ENCODE data around the gene NKX2-3. TPM values are rescaled to one million over a fixed set of nuclear protein-coding genes. Genes with fewer than 3 reads are reported as not detected.

Gene NKX2-3
- total RNA-seq, 2 experiments from 2014 or later: not detected

DNA sequence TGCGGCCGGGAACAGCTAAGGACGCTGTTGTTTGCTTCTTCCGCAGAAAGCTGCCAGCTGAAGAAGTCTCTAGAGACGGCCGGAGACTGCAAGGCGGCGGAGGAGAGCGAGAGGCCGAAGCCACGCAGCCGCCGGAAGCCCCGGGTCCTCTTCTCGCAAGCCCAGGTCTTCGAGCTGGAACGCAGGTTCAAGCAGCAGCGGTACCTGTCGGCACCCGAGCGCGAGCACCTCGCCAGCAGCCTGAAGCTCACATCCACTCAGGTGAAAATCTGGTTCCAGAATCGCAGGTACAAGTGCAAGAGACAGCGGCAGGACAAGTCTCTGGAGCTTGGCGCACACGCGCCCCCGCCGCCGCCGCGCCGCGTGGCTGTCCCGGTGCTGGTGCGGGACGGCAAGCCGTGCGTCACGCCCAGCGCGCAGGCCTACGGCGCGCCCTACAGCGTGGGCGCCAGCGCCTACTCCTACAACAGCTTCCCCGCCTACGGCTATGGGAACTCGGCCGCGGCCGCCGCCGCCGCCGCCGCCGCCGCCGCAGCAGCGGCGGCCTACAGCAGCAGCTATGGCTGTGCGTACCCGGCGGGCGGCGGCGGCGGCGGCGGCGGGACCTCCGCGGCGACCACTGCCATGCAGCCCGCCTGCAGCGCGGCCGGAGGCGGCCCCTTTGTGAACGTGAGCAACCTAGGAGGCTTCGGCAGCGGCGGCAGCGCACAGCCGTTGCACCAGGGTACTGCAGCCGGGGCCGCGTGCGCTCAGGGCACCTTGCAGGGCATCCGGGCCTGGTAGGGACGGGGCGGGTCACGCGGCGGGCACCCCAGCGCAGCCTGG lies 2.4 kb downstream of the NKX2-3 start:
- H3K36me3 ChIP-seq (ENCODE audit: insufficient read depth, low read length): no peaks in the 10 kb centered on the region
- DNase-seq (ENCODE audit: low spot score): no peak
- H3K9me2 ChIP-seq (ENCODE audit: insufficient read depth, low read length): no peaks in the 10 kb centered on the region
- no peaks in the 10 kb centered on the region for H3K4me1 ChIP-seq (ENCODE audit: insufficient read depth, low read length, poor library complexity, severe bottlenecking)
- no peak overlapping the region for H3K27ac ChIP-seq (ENCODE audit: low read depth, low read length, poor library complexity, severe bottlenecking)
- H3K9me3 ChIP-seq (ENCODE audit: low read length): no peaks in the 10 kb centered on the region
- CTCF ChIA-PET (ENCODE audit: unreplicated experiment): no interaction called here
- BruUV-seq (replicated peaks): no TSS peak
- POLR2A ChIA-PET: no interaction called here
- H4K20me1 ChIP-seq (ENCODE audit: insufficient read depth, low read length): no peaks in the 10 kb centered on the region
- H2AFZ ChIP-seq (ENCODE audit: low read length): no peak overlapping the region
- no peak overlapping the region for H3K4me3 ChIP-seq (ENCODE audit: low read depth, low read length, poor library complexity, severe bottlenecking)
- H3K4me2 ChIP-seq (ENCODE audit: low read length): no peak overlapping the region
- intact Hi-C loops (cut with micrococcal nuclease; ENCODE audit: unreplicated experiment): no loop called here
- no peak for TF ChIP-seq EZH2phosphoT487 (IDR thresholded peaks at IDR 0.05; ENCODE audit: borderline replicate concordance, low read depth, low read length)
- TF ChIP-seq, protein P1, sequence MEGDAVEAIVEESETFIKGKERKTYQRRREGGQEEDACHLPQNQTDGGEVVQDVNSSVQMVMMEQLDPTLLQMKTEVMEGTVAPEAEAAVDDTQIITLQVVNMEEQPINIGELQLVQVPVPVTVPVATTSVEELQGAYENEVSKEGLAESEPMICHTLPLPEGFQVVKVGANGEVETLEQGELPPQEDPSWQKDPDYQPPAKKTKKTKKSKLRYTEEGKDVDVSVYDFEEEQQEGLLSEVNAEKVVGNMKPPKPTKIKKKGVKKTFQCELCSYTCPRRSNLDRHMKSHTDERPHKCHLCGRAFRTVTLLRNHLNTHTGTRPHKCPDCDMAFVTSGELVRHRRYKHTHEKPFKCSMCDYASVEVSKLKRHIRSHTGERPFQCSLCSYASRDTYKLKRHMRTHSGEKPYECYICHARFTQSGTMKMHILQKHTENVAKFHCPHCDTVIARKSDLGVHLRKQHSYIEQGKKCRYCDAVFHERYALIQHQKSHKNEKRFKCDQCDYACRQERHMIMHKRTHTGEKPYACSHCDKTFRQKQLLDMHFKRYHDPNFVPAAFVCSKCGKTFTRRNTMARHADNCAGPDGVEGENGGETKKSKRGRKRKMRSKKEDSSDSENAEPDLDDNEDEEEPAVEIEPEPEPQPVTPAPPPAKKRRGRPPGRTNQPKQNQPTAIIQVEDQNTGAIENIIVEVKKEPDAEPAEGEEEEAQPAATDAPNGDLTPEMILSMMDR (conservative IDR thresholded peaks at IDR 0.05; ENCODE audit: low read length): no peak
- no peaks in the 10 kb centered on the region for H3K79me2 ChIP-seq (ENCODE audit: insufficient read depth, low read depth, low read length)

DNA sequence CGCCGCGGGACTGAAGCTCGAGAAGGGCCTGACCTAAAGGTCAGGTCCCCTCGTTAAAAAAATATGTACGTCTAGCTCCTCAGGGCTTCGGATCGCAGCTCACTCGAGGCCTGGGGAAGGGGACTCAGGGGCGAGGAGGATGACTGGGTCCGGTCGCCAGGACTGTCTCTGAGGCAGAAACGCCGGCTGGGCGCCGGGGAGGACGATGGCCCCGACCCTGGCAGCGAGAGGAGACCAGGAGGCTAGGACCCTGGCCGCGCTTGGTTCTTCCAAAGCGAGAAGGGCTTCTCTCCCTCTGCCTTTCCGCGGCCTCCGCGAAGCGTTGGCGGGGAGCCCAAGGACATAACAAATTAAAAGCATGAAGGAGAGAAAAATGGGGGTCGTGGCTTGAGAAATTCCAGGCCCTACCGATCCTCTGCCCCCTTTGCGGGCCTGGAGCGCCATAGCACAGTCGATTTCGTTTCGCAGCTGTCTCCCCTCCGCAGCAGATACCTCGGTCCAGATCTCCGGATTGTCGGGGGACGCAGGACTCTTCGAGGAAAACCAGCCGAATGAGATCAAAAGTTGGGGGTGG lies 3.1 kb downstream of the NKX2-3 start:
- CTCF ChIA-PET (ENCODE audit: unreplicated experiment): no interaction called here
- H4K20me1 ChIP-seq (ENCODE audit: insufficient read depth, low read length): no peaks in the 10 kb centered on the region
- POLR2A ChIA-PET: no interaction called here
- H3K27ac ChIP-seq (ENCODE audit: low read depth, low read length, poor library complexity, severe bottlenecking): no peak overlapping the region
- intact Hi-C loops (cut with micrococcal nuclease; ENCODE audit: unreplicated experiment): no loop called here
- H3K4me2 ChIP-seq (ENCODE audit: low read length): no peak overlapping the region
- no peak for DNase-seq (ENCODE audit: low spot score)
- H3K4me3 ChIP-seq (ENCODE audit: low read depth, low read length, poor library complexity, severe bottlenecking): no peak overlapping the region
- no peaks in the 10 kb centered on the region for H3K79me2 ChIP-seq (ENCODE audit: insufficient read depth, low read depth, low read length)
- TF ChIP-seq, protein P1 (conservative IDR thresholded peaks at IDR 0.05; ENCODE audit: low read length): no peak
- no peak for TF ChIP-seq EZH2phosphoT487 (IDR thresholded peaks at IDR 0.05; ENCODE audit: borderline replicate concordance, low read depth, low read length)
- no peaks in the 10 kb centered on the region for H3K9me2 ChIP-seq (ENCODE audit: insufficient read depth, low read length)
- no peaks in the 10 kb centered on the region for H3K4me1 ChIP-seq (ENCODE audit: insufficient read depth, low read length, poor library complexity, severe bottlenecking)
- H3K9me3 ChIP-seq (ENCODE audit: low read length): no peaks in the 10 kb centered on the region
- H2AFZ ChIP-seq (ENCODE audit: low read length): no peak overlapping the region
- no peaks in the 10 kb centered on the region for H3K36me3 ChIP-seq (ENCODE audit: insufficient read depth, low read length)
- no TSS peak for BruUV-seq (replicated peaks)

Measured in OCI-LY7 (cell line).